ENCODE results near the gene RUNX2. TPM values are rescaled to one million over a fixed set of nuclear protein-coding genes. Genes with fewer than 3 reads are reported as not detected.

RUNX2 gene
- total RNA-seq, 4 donors from 2014 or later: 0.26 to 6.2 (median 2.1) TPM

DNA sequence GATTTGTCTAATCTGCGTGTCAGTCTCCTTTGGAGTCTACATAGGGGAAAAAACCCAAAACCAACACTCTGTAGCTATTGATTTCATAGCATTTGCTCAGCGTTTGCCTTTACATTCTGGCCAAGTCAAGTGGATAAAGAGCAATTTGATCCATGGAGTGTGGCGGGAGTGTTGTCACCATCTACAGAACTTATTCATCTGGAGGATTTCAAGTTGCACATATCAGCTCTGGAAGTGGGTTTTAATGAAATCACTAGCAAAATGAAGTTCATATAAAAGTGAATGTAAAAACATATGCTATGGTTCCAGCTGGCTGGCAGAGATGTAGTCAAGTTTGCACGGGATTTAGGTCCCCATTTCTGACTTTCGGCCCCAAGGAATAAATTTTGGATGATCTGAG is 269.3 kb downstream of the RUNX2 start:
- no peak for DNase-seq

DNA sequence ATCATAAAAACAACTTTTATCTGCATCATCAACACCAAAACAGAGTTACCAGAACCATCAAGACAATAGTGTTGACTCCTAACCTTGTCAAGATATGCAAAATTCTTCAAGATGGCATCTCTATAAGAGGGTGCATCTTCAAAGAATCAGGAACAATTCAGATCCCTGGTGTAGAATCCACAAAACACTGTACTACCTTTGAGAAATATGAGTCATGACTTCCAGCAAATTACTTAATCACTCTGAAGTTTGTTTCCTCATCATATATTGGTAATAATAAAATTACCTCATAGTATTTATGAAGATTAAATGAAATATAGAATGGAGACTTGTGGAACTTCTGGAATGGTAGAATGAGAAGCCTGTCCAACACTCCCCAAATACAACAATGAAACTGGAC is 270.9 kb downstream of the RUNX2 start:
- Histone ChIP-seq H3K9me3 (no peaks in the 10 kb centered on the region), H3K4me1 (no peaks in the 10 kb centered on the region), H3K27ac (no peak overlapping the region), H3K27me3 (no peaks in the 10 kb centered on the region), H3K36me3 (no peaks in the 10 kb centered on the region), H3K4me3 (no peak overlapping the region)
- TF ChIP-seq POLR2A (IDR thresholded peaks at IDR 0.05): no peak
- TF ChIP-seq, protein P1, sequence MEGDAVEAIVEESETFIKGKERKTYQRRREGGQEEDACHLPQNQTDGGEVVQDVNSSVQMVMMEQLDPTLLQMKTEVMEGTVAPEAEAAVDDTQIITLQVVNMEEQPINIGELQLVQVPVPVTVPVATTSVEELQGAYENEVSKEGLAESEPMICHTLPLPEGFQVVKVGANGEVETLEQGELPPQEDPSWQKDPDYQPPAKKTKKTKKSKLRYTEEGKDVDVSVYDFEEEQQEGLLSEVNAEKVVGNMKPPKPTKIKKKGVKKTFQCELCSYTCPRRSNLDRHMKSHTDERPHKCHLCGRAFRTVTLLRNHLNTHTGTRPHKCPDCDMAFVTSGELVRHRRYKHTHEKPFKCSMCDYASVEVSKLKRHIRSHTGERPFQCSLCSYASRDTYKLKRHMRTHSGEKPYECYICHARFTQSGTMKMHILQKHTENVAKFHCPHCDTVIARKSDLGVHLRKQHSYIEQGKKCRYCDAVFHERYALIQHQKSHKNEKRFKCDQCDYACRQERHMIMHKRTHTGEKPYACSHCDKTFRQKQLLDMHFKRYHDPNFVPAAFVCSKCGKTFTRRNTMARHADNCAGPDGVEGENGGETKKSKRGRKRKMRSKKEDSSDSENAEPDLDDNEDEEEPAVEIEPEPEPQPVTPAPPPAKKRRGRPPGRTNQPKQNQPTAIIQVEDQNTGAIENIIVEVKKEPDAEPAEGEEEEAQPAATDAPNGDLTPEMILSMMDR (IDR thresholded peaks at IDR 0.05): no peak
- intact Hi-C loops (cut with DNase I; ENCODE audit: low total_unique reads): no loop called here
- DNase-seq: no peak

More for the DNA sequence above, 269.3 kb downstream of the RUNX2 start:
- H3K36me3 ChIP-seq: no peaks in the 10 kb centered on the region
- no peak overlapping the region for H3K4me3 ChIP-seq
- no peak for TF ChIP-seq POLR2A (IDR thresholded peaks at IDR 0.05)
- TF ChIP-seq, protein P1 (IDR thresholded peaks at IDR 0.05): no peak
- intact Hi-C loops (cut with DNase I; ENCODE audit: low total_unique reads): no loop called here
- H3K4me1 ChIP-seq: no peaks in the 10 kb centered on the region
- no peaks in the 10 kb centered on the region for H3K27me3 ChIP-seq
- H3K9me3 ChIP-seq: no peaks in the 10 kb centered on the region
- H3K27ac ChIP-seq: no peak overlapping the region

DNA sequence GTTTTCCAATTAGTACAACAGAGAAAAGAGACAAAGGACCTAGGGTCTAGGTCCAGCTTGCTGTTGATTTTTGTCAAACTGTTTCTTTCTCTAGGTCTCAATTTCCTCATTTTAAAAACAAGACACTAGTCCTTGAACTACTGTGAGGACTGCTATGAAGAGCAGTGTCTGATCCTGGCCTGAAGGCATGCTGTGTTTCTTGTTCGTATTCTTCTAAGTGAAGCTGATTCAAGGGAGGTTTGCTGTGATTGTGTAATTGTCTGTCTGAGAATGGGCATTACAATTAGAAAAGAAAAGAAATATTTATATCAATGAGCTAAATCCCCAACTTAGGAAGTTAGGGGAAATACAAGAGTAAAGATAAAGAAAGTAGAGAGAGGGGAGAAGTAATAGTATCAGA is 277.8 kb downstream of the RUNX2 start:
- DNase-seq: no peak
- no peaks in the 10 kb centered on the region for H3K4me1 ChIP-seq
- no peaks in the 10 kb centered on the region for H3K9me3 ChIP-seq
- intact Hi-C loops (cut with DNase I; ENCODE audit: low total_unique reads): no loop called here
- no peaks in the 10 kb centered on the region for H3K27me3 ChIP-seq
- H3K27ac ChIP-seq: no peak overlapping the region
- no peaks in the 10 kb centered on the region for H3K36me3 ChIP-seq
- TF ChIP-seq, protein P1 (IDR thresholded peaks at IDR 0.05): no peak
- no peak for TF ChIP-seq POLR2A (IDR thresholded peaks at IDR 0.05)
- H3K4me3 ChIP-seq: no peak overlapping the region

DNA sequence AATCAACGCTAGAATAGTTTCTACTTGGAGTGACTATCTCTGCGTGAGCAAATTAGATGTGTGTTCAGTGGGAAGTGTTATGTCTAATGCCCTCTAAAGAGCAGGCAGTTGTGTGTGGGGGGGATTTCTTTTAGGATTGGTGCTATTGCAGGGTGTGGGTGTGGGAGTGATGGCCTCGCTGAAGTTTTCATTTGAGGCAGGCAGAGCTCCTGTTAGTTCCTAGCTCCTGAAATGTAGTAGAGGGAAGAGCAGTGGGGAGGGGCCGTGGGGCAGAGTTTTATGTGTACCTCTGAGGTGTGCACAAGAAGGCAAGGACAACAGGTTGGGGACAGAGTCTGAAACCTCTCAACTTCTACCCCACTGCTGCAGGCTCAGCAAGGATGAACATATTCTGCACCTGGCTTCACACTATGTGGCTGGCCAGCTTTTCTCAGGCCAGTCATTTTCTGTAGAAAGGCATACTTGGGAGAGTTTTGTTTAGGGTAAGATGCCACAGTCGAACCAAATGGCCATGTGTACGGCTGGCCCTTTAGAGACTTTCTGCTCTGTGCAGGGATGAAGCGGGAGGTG is 278.8 kb downstream of the RUNX2 start:
- no peaks in the 10 kb centered on the region for H3K27me3 ChIP-seq
- H3K27ac ChIP-seq: no peak overlapping the region
- no peaks in the 10 kb centered on the region for H3K9me3 ChIP-seq
- TF ChIP-seq, protein P1 (IDR thresholded peaks at IDR 0.05): no peak
- TF ChIP-seq POLR2A (IDR thresholded peaks at IDR 0.05): no peak
- H3K4me3 ChIP-seq: no peak overlapping the region
- H3K36me3 ChIP-seq: no peaks in the 10 kb centered on the region
- DNase-seq: no peak
- intact Hi-C loops (cut with DNase I; ENCODE audit: low total_unique reads): no loop called here
- no peaks in the 10 kb centered on the region for H3K4me1 ChIP-seq

DNA sequence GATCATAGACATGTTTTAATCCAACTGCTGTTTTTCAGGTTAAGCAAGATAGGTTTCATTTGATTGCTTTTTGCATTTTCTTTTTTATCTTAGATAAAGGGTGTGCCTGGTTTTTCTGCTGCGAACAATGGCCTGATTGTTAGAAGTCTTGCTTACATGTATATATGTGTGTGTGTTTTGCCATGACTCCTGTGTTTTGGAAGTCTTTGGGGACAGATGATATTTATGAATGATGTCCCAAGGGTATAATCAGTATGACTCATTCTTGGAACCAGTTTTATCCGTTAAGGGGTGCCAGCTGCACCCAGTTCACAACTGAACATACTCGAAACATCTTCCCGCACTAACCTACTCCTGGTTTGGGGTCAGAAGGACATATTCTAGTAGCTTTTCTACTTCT is 279.7 kb downstream of the RUNX2 start:
- intact Hi-C loops (cut with DNase I; ENCODE audit: low total_unique reads): no loop called here
- TF ChIP-seq, protein P1 (IDR thresholded peaks at IDR 0.05): no peak
- no peak for TF ChIP-seq POLR2A (IDR thresholded peaks at IDR 0.05)
- Histone ChIP-seq H3K36me3 (no peaks in the 10 kb centered on the region), H3K4me1 (no peaks in the 10 kb centered on the region), H3K9me3 (no peaks in the 10 kb centered on the region), H3K27ac (no peak overlapping the region), H3K27me3 (no peaks in the 10 kb centered on the region), H3K4me3 (no peak overlapping the region)
- DNase-seq: no peak

All from uterus (tissue), 4 donors.